GM18498 (cell line): ENCODE data around the gene CCDC78.
A peak's percentile ranks its signal among the peaks of the same experiment; 100 is the strongest.

ENCODE experiments used
- ATAC-seq: cut with Tn5 transposase; IDR thresholded peaks from one replicate; pipeline ENCODE4 v1.9.1; 2021; ENCODE audit warnings: mild to moderate bottlenecking, moderate library complexity; ENCODE audit not compliant: unreplicated experiment

CCDC78 gene

GRCh38 chr16:725463-726187, 618 bp downstream of the CCDC78 start:
- ATAC-seq, result no peak

GRCh38 chr16:725041-725376, 1.2 kb downstream of the CCDC78 start:
- ATAC-seq, result no peak

GRCh38 chr16:724188-725040, 1.8 kb downstream of the CCDC78 start:
- no peak for ATAC-seq

- ATAC-seq, result no peak
These were observed 2.5 kb downstream of the CCDC78 start for GRCh38 chr16:723695-724094.

- ATAC-seq, result no peak
These were observed 3.2 kb downstream of the CCDC78 start for GRCh38 chr16:722835-723633.

- ATAC-seq, result no peak
These were observed 4.3 kb downstream of the CCDC78 start for GRCh38 chr16:721765-722540.

- ATAC-seq, result peak; percentile 82
These were observed 5.1 kb downstream of the CCDC78 start, which contains the start of gene ANTKMT for GRCh38 chr16:720990-721764. Gene ANTKMT (plus strand): TSS chr16:721146. CDS start chr16:721275, 129 bp downstream.

- ATAC-seq, result peak; percentile 20
These were observed 5.7 kb downstream of the CCDC78 start for GRCh38 chr16:720447-720989.

- ATAC-seq, result no peak
These were observed 6.3 kb downstream of the CCDC78 start for GRCh38 chr16:719815-720446.

GRCh38 chr16:718922-719321, 7.3 kb downstream of the CCDC78 start:
- no peak for ATAC-seq

- no peak for ATAC-seq
These were observed 7.9 kb downstream of the CCDC78 start for GRCh38 chr16:718389-718788.

GRCh38 chr16:717450-718245, 8.6 kb downstream of the CCDC78 start:
- no peak for ATAC-seq

GRCh38 chr16:716768-717325, 9.4 kb downstream of the CCDC78 start:
- ATAC-seq, result no peak

- ATAC-seq, result no peak
These were observed 10.1 kb downstream of the CCDC78 start for GRCh38 chr16:716200-716568.

- peak; percentile 14 for ATAC-seq
These were observed 10.6 kb downstream of the CCDC78 start for GRCh38 chr16:715477-716199.

GRCh38 chr16:714558-715476, 11.4 kb downstream of the CCDC78 start, which contains the start of gene METRN:
Gene METRN (plus strand): TSS chr16:715118. CDS start chr16:715290, 172 bp downstream.
- peak; percentile 77 for ATAC-seq
